DND-41 (cell line): ENCODE measurements around the gene EPS8L1.
A peak's percentile ranks its signal among the peaks of the same experiment; 100 is the strongest.

ENCODE experiments used
- ATAC-seq: fragments of 200-7000 bp; cut with Tn5 transposase; 3 replicates; pipeline ENCODE4 v1.9.1; 2021; ENCODE audit warnings: low read depth; ENCODE audit not compliant: insufficient read depth
- DNase-seq: peaks from one replicate; pipeline ENCODE4 v3.0.0-alpha.2; 2020
- H2AFZ ChIP-seq: 2 replicates; pipeline ENCODE4 v1.6.0; 2012; ENCODE audit warnings: low read depth, low read length
- H3K27ac ChIP-seq: 2 replicates; pipeline ENCODE4 v1.5.1; 2012; ENCODE audit warnings: low read length, inconsistent platforms
- H3K27me3 ChIP-seq: fragments of 200-600 bp; sonication (generic); 2 replicates; pipeline ENCODE4 v1.6.0; 2012; ENCODE audit warnings: low read length, mild to moderate bottlenecking, inconsistent platforms; ENCODE audit not compliant: insufficient read depth, poor library complexity
- H3K36me3 ChIP-seq: 2 replicates; pipeline ENCODE4 v1.5.1; 2012; ENCODE audit warnings: low read length, inconsistent platforms; ENCODE audit not compliant: insufficient read depth
- H3K4me1 ChIP-seq: 2 replicates; pipeline ENCODE4 v1.5.1; 2012; ENCODE audit warnings: mild to moderate bottlenecking, low read length; ENCODE audit not compliant: insufficient read depth
- H3K4me2 ChIP-seq: 2 replicates; pipeline ENCODE4 v1.6.0; 2012; ENCODE audit warnings: mild to moderate bottlenecking, moderate library complexity, low read length, inconsistent platforms; ENCODE audit not compliant: insufficient read depth
- H3K4me3 ChIP-seq, 2 experiments: fragments of 200-600 bp in 1 of 2; shearing (Covaris generic) in 1 of 2; 2 replicates each; pipeline ENCODE4 v1.5.1; 2012 to 2016; ENCODE audit warnings: inconsistent platforms in 2 of 2, low read length in 2 of 2, mild to moderate bottlenecking in 2 of 2, low read depth in 1 of 2, moderate library complexity in 1 of 2
- H3K79me2 ChIP-seq: 2 replicates; pipeline ENCODE4 v1.6.0; 2012; ENCODE audit warnings: low read length, inconsistent platforms; ENCODE audit not compliant: insufficient read depth
- H3K9ac ChIP-seq: 2 replicates; pipeline ENCODE4 v1.6.0; 2012; ENCODE audit warnings: low read depth, mild to moderate bottlenecking, inconsistent platforms, low read length, moderate library complexity
- H3K9me3 ChIP-seq: 2 replicates; pipeline ENCODE4 v1.5.1; 2012; ENCODE audit warnings: low read length, moderate library complexity, mild to moderate bottlenecking, inconsistent platforms; ENCODE audit not compliant: insufficient read depth, severe bottlenecking
- H4K20me1 ChIP-seq: 2 replicates; pipeline ENCODE4 v1.6.0; 2012; ENCODE audit warnings: low read length; ENCODE audit not compliant: insufficient read depth
- EZH2 ChIP-seq: IDR thresholded peaks from 3 replicates; pipeline ENCODE4 v1.6.1; 2012; ENCODE audit warnings: borderline replicate concordance, low read depth, mild to moderate bottlenecking, moderate library complexity, low read length, inconsistent platforms; ENCODE audit not compliant: severe bottlenecking
- TF ChIP-seq, protein P1 (sequence below): IDR thresholded peaks from 2 replicates; pipeline ENCODE4 v1.5.1; 2012; ENCODE audit warnings: borderline replicate concordance, low read length, moderate library complexity, mild to moderate bottlenecking; ENCODE audit not compliant: poor library complexity, severe bottlenecking; ENCODE audit errors: extremely low read depth

The EPS8L1 gene

DNA sequence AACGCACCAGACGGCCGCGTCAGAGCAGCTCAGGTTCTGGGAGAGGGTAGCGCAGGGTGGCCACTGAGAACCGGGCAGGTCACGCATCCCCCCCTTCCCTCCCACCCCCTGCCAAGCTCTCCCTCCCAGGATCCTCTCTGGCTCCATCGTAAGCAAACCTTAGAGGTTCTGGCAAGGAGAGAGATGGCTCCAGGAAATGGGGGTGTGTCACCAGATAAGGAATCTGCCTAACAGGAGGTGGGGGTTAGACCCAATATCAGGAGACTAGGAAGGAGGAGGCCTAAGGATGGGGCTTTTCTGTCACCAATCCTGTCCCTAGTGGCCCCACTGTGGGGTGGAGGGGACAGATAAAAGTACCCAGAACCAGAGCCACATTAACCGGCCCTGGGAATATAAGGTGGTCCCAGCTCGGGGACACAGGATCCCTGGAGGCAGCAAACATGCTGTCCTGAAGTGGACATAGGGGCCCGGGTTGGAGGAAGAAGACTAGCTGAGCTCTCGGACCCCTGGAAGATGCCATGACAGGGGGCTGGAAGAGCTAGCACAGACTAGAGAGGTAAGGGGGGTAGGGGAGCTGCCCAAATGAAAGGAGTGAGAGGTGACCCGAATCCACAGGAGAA is 39.9 kb downstream of the EPS8L1 start:
- Histone ChIP-seq H4K20me1 (peaks cover 57% of the 10 kb centered on the region), H3K27me3 (no peaks in the 10 kb centered on the region), H3K36me3 (peaks cover 25% of the 10 kb centered on the region), H2AFZ (no peak overlapping the region), H3K79me2 (peaks cover 70% of the 10 kb centered on the region), H3K4me1 (peaks cover 33% of the 10 kb centered on the region), H3K4me2 (peak overlapping the region; percentile 75), H3K9ac (peak overlapping the region; percentile 66), H3K27ac (peak overlapping the region; percentile 69), H3K4me3 (peak overlapping the region; percentile 61 to 65; a peak in 3 of 4 replicates), H3K9me3 (no peaks in the 10 kb centered on the region)
- DNase-seq, result no peak
- no peak for ATAC-seq
- TF ChIP-seq, protein P1, sequence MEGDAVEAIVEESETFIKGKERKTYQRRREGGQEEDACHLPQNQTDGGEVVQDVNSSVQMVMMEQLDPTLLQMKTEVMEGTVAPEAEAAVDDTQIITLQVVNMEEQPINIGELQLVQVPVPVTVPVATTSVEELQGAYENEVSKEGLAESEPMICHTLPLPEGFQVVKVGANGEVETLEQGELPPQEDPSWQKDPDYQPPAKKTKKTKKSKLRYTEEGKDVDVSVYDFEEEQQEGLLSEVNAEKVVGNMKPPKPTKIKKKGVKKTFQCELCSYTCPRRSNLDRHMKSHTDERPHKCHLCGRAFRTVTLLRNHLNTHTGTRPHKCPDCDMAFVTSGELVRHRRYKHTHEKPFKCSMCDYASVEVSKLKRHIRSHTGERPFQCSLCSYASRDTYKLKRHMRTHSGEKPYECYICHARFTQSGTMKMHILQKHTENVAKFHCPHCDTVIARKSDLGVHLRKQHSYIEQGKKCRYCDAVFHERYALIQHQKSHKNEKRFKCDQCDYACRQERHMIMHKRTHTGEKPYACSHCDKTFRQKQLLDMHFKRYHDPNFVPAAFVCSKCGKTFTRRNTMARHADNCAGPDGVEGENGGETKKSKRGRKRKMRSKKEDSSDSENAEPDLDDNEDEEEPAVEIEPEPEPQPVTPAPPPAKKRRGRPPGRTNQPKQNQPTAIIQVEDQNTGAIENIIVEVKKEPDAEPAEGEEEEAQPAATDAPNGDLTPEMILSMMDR, result no peak
- no peak for TF ChIP-seq EZH2

DNA sequence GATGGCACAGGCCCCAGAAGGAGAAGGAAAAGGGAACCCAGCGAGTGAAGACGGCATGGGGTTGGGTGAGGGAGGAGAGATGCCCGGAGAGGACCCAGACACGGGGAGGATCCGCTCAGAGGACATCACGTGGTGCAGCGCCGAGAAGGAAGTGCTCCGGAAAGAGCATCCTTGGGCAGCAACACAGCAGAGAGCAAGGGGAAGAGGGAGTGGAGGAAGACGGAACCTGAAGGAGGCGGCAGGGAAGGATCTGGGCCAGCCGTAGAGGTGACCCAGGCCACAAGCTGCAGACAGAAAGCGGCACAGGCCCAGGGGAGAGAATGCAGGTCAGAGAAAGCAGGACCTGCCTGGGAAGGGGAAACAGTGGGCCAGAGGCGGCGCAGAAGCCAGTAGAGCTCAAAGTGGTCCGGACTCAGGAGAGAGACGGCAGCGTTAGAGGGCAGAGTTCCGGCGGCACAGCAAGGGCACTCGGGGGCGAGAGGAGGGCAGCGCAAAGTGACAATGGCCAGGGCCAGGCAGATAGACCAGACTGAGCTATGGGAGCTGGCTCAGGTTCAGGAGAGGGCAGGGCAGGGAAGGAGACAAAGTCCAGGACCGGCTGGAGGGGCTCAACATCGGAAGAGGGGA is 40.7 kb downstream of the EPS8L1 start:
- H3K27ac ChIP-seq, result peak overlapping the region; percentile 69
- peaks cover 33% of the 10 kb centered on the region for H3K4me1 ChIP-seq
- peak overlapping the region; percentile 18; the same call in 1 of the 2 replicates for H2AFZ ChIP-seq
- peak overlapping the region; percentile 66 for H3K9ac ChIP-seq
- peak; percentile 71 for DNase-seq
- peaks cover 56% of the 10 kb centered on the region for H4K20me1 ChIP-seq
- H3K9me3 ChIP-seq, result no peaks in the 10 kb centered on the region
- peak; percentile 63 for ATAC-seq
- H3K27me3 ChIP-seq, result no peaks in the 10 kb centered on the region
- peak overlapping the region; percentile 61 to 65; a peak in 3 of 4 replicates for H3K4me3 ChIP-seq
- H3K79me2 ChIP-seq, result peaks cover 67% of the 10 kb centered on the region
- peaks cover 23% of the 10 kb centered on the region for H3K36me3 ChIP-seq
- TF ChIP-seq, protein P1, result no peak
- peak overlapping the region; percentile 75 for H3K4me2 ChIP-seq

DNA sequence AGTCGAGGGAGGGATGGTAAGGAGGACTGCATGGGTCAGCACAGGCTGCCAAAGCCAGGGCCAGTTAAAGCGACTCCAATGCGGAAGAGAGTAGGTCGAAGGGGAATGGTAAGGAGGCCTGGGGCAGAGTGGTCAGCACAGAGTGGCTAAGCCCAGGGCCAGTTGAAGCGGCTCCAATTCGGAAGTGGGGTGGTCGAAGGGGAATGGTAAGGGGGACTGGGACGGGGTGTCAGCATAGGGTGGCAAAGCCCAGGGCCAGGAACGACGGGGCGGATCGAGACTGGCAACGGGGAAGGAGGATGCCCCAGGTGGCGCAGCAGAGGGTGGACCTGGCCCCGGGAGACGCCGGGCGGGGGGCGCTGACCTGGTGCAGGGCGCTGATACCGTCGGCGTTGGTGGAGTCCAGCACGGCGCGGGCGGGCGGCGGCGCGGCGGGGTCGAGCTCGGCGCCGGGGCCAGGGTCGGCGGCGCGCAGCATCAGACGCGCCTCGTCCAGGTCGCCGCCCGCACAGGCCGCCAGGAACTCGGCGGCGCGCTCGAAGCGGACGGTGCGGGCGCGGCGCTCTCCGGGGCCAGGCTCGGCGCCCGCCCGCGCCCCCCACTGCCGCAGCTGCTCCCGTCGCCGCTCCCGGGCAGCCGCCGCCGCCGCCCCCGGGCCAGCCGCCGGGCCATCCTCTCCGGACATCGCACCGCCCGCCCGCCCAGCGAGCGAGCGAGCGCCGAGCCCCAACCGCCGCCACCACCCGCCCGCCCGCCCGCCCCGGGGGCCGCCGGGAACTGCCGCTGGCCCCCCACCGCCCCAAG is 41.4 kb downstream of the EPS8L1 start, which contains the start of gene PPP1R12C:
Gene PPP1R12C (minus strand): TSS at position 779 of the 804 bp plus-strand sequence. CDS start 94 bp downstream, at position 685.
- H3K79me2 ChIP-seq, result peaks cover 61% of the 10 kb centered on the region
- H3K27me3 ChIP-seq, result no peaks in the 10 kb centered on the region
- peak within 1 kb of the TSS; percentile 90 to 96 for H3K4me3 ChIP-seq
- H3K9ac ChIP-seq, result peak within 1 kb of the TSS; percentile 74
- peak within 1 kb of the TSS; percentile 96 for H2AFZ ChIP-seq
- H3K4me2 ChIP-seq, result peak within 1 kb of the TSS; percentile 85
- TF ChIP-seq, protein P1, result no peak
- TF ChIP-seq EZH2, result no peak
- DNase-seq (no peak), ATAC-seq (no peak)
- H3K36me3 ChIP-seq, result peaks cover 19% of the 10 kb centered on the region
- peaks cover 49% of the 10 kb centered on the region for H4K20me1 ChIP-seq
- peaks cover 33% of the 10 kb centered on the region for H3K4me1 ChIP-seq
- peak within 1 kb of the TSS; percentile 86 for H3K27ac ChIP-seq
- H3K9me3 ChIP-seq, result no peaks in the 10 kb centered on the region
